Spinal cord (tissue), 10 donors: ENCODE results near the gene KRTAP4-3. TPM values are rescaled to one million over a fixed set of nuclear protein-coding genes. Genes with fewer than 3 reads are reported as not detected.

ENCODE experiments used
- DNase-seq, 6 donors: peaks; one replicate each; pipeline versions ENCODE4 v3.0.0 to v3.0.0-alpha.2; 2013 to 2015; ENCODE audit warnings: low spot score in 6 of 6, low read depth in 4 of 6
- H3K27ac ChIP-seq: one replicate; pipeline ENCODE4 v1.5.1; 2013; ENCODE audit warnings: low read depth, low read length, control low read depth
- H3K27me3 ChIP-seq: one replicate; pipeline ENCODE4 v1.6.1; 2013; ENCODE audit warnings: low read length; ENCODE audit not compliant: control insufficient read depth, insufficient read depth
- H3K36me3 ChIP-seq: one replicate; pipeline ENCODE4 v1.6.1; 2013; ENCODE audit warnings: low read length; ENCODE audit not compliant: control insufficient read depth, insufficient read depth
- H3K4me1 ChIP-seq: one replicate; pipeline ENCODE4 v1.6.1; 2013; ENCODE audit warnings: low read length; ENCODE audit not compliant: control insufficient read depth, insufficient read depth
- H3K4me3 ChIP-seq: one replicate; pipeline ENCODE4 v1.5.1; 2013; ENCODE audit warnings: low read depth, low read length, control low read depth
- H3K9me3 ChIP-seq: one replicate; pipeline ENCODE4 v1.6.1; 2013; ENCODE audit warnings: low read length; ENCODE audit not compliant: control insufficient read depth, insufficient read depth
- WGBS: methylation state at CpG from one replicate; pipeline ENCODE4 v1.1.5; 2013; ENCODE audit warnings: missing lambda C conversion rate; ENCODE audit not compliant: insufficient coverage; 5-methylcytosine and 5-hydroxymethylcytosine counted together
- polyA plus RNA-seq, 2 donors: library from polyadenylated mRNA; unstranded; fragments of 120-200 nt; gene quantifications; one replicate each; pipeline ENCODE4 v1.2.1, GENCODE V29; 2013; ENCODE audit not compliant: insufficient read length in 2 of 2
- total RNA-seq, 2 donors: library from RNA; depleted of rRNA in 1 of 2; stranded (reverse); fragments of 120-200 nt in 1 of 2; fragments of >200 nt in 1 of 2; gene quantifications; one replicate each; pipeline versions ENCODE4 v1.2.3 to v1.2.4, GENCODE V29; 2013 to 2014
- donor health status: healthy.

KRTAP4-3 gene
- total and polyA plus RNA-seq, 4 donors, result not detected

DNA sequence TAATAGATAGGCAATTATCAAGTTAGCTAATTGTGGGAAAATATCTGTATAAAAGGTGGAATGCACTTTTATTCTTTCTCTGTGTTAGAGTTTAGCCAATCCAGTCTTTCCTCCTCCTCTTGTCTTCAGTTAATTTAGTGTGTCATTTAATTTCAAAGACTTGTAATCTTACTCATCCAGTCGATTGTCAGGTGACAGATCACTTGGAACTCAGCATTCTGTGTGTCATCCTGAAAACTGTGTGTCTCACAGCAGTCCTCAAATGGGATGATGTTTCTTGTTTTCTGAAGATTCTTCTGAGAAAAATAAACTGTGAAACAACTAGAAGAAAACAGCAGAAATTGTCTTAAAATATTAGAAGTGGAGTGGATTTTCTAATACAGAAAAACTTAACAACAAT lies 17.0 kb upstream of the KRTAP4-3 start:
- Histone ChIP-seq H3K27ac (no peak overlapping the region), H3K27me3 (no peaks in the 10 kb centered on the region), H3K4me3 (no peak overlapping the region), H3K9me3 (no peaks in the 10 kb centered on the region), H3K36me3 (no peaks in the 10 kb centered on the region), H3K4me1 (no peaks in the 10 kb centered on the region)
- WGBS, result 100% methylated on average over 1 of the region's 1 CpG
- DNase-seq, result no peak

- Histone ChIP-seq H3K9me3 (no peaks in the 10 kb centered on the region), H3K36me3 (no peaks in the 10 kb centered on the region), H3K27me3 (no peaks in the 10 kb centered on the region), H3K4me3 (no peak within 1 kb of the TSS), H3K4me1 (no peaks in the 10 kb centered on the region), H3K27ac (no peak within 1 kb of the TSS)
- 74% methylated on average over 7 of the region's 9 CpGs for WGBS
- no peak for DNase-seq
These were observed 16.5 kb upstream of the KRTAP4-3 start, which contains the start of gene KRTAP4-1 for GRCh38 chr17:41184480-41184961. Gene KRTAP4-1, minus strand, starts transcription at chr17:41184911. Its CDS starts 57 bp downstream, at chr17:41184854.

- H3K27ac ChIP-seq, result no peak overlapping the region
- H3K27me3 ChIP-seq, result no peaks in the 10 kb centered on the region
- WGBS, result 80% methylated on average over 1 of the region's 1 CpG
These were observed 11.0 kb upstream of the KRTAP4-3 start for GRCh38 chr17:41178843-41179616.

DNA sequence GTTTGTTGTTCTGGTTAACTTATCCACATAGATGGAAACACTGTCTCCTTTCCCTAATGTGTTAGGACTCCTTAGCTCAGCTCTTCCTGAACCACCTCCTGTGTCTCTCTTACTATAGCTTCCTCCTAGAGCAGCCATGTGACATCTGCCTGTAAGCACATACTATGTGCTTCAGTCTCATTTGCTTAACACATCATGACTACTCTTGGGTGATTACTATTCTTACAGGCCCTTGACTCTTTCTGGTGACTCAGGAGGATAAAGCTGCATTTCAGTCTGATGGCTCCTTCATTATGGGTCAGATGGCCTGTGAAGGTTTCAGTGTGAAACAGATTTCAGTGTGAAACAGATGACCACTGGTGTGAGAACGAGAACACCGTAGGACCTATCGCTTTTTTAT lies 10.3 kb upstream of the KRTAP4-3 start:
- WGBS, result no CpG with 5 or more reads among the region's 3 CpGs

More at GRCh38 chr17:41178843-41179616, 11.0 kb upstream of the KRTAP4-3 start:
- Histone ChIP-seq H3K36me3 (no peaks in the 10 kb centered on the region), H3K4me1 (no peaks in the 10 kb centered on the region), H3K4me3 (no peak overlapping the region), H3K9me3 (no peaks in the 10 kb centered on the region)
- DNase-seq, result no peak

GRCh38 chr17:41177727-41178271 lies 9.8 kb upstream of the KRTAP4-3 start, which contains the start of gene KRTAP4-2:
Gene KRTAP4-2, minus strand, starts transcription at chr17:41178221. Its CDS starts 57 bp downstream, at chr17:41178164.
- H3K27ac ChIP-seq, result no peak within 1 kb of the TSS
- no peaks in the 10 kb centered on the region for H3K27me3 ChIP-seq
- no peaks in the 10 kb centered on the region for H3K36me3 ChIP-seq
- no peak for DNase-seq
- H3K4me3 ChIP-seq, result no peak within 1 kb of the TSS
- no peaks in the 10 kb centered on the region for H3K9me3 ChIP-seq
- 90% methylated on average over 6 of the region's 7 CpGs for WGBS
- no peaks in the 10 kb centered on the region for H3K4me1 ChIP-seq

More for the DNA sequence above, 10.3 kb upstream of the KRTAP4-3 start:
- Histone ChIP-seq H3K9me3 (no peaks in the 10 kb centered on the region), H3K27me3 (no peaks in the 10 kb centered on the region), H3K4me1 (no peaks in the 10 kb centered on the region), H3K27ac (no peak overlapping the region), H3K36me3 (no peaks in the 10 kb centered on the region), H3K4me3 (no peak overlapping the region)
- DNase-seq, result no peak

- Histone ChIP-seq H3K27ac (no peak overlapping the region), H3K27me3 (no peaks in the 10 kb centered on the region), H3K9me3 (no peaks in the 10 kb centered on the region), H3K4me3 (no peak overlapping the region), H3K4me1 (no peaks in the 10 kb centered on the region), H3K36me3 (no peaks in the 10 kb centered on the region)
- WGBS, result 73% methylated on average over 2 of the region's 3 CpGs
- no peak for DNase-seq
These were observed 8.8 kb upstream of the KRTAP4-3 start for GRCh38 chr17:41176744-41177387.

DNA sequence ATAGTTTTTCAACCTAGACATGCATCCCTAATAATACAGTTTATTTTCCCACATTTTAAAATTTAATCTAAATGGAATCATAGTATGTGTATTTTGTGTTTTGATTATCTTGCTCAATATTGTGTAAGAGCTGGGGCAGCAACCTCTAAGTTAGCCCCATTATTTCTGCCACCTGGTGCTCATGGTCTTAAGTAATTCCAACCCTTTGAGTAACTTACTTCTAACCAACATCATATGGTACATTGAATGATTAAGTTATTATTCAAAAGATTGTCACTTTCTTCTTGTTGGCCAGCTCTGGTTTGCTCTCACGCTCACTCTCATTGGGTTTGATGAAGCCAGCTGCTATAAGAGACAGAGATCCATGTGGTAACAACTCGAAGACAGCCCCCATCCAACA lies 3.9 kb upstream of the KRTAP4-3 start:
- H3K36me3 ChIP-seq, result no peaks in the 10 kb centered on the region
- H3K9me3 ChIP-seq, result no peaks in the 10 kb centered on the region
- no peaks in the 10 kb centered on the region for H3K27me3 ChIP-seq
- no peak overlapping the region for H3K27ac ChIP-seq
- H3K4me1 ChIP-seq, result no peaks in the 10 kb centered on the region
- no CpG with 5 or more reads among the region's 2 CpGs for WGBS
- H3K4me3 ChIP-seq, result no peak overlapping the region
- DNase-seq, result no peak

DNA sequence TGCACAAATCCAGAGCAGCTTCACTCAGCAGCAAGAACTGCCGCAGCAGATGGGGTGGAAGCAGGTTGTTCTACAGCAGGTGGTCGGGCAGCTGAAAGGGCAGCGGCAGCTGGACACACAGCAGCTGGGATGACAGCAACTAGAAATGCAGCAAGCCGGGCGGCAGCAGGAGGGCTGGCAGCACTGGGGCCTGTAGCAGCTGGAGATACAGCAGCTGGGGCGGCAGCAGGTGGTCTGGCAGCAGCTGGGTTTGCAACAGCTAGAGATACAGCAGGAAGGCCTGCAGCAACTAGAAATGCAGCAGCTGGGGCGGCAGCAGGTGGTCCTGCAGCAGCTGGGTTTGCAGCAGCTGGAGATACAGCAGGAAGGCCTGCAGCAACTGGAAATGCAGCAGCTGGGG lies 460 bp downstream of the KRTAP4-3 start:
- Histone ChIP-seq H3K36me3 (no peaks in the 10 kb centered on the region), H3K4me3 (no peak overlapping the region), H3K27me3 (no peaks in the 10 kb centered on the region), H3K9me3 (no peaks in the 10 kb centered on the region), H3K4me1 (no peaks in the 10 kb centered on the region), H3K27ac (no peak overlapping the region)
- DNase-seq, result no peak
- WGBS, result 73% methylated on average over 7 of the region's 7 CpGs

GRCh38 chr17:41163828-41164227 lies 4.2 kb downstream of the KRTAP4-3 start:
- no peak overlapping the region for H3K27ac ChIP-seq
- H3K4me1 ChIP-seq, result no peaks in the 10 kb centered on the region
- 78% methylated on average over 1 of the region's 7 CpGs for WGBS
- H3K36me3 ChIP-seq, result no peaks in the 10 kb centered on the region
- H3K27me3 ChIP-seq, result no peaks in the 10 kb centered on the region
- no peaks in the 10 kb centered on the region for H3K9me3 ChIP-seq
- H3K4me3 ChIP-seq, result no peak overlapping the region
- no peak for DNase-seq
